Ishikawa (cell line): ENCODE results near the gene LCN2.

Experiments
- CEBPB ChIP-seq: IDR thresholded peaks from 2 replicates; pipeline ENCODE4 v1.6.1; 2012
- RAD21 ChIP-seq: IDR thresholded peaks from 2 replicates; pipeline ENCODE4 v1.6.1; 2012; ENCODE audit warnings: low read depth

GRCh38 chr9:128153060-128153946, 4.0 kb downstream of the LCN2 start:
- TF ChIP-seq RAD21 (no peak), CEBPB (no peak)
